Endothelial cell (in vitro differentiated cells): ENCODE measurements around the gene CLDN20. TPM values are rescaled to one million over a fixed set of nuclear protein-coding genes. Genes with fewer than 3 reads are reported as not detected.

Experiments
- DNase-seq: peaks from one replicate; pipeline ENCODE4 v3.0.0; 2021; ENCODE audit warnings: low spot score
- H3K27ac Mint-ChIP-seq: one replicate; pipeline ENCODE4 v1.8.0; 2021; ENCODE audit warnings: mixed read lengths, inconsistent platforms; ENCODE audit not compliant: unreplicated experiment
- H3K27me3 Mint-ChIP-seq: one replicate; pipeline ENCODE4 v1.8.0; 2021; ENCODE audit warnings: mild to moderate bottlenecking, moderate library complexity, mixed read lengths, inconsistent platforms; ENCODE audit not compliant: unreplicated experiment
- H3K36me3 Mint-ChIP-seq: one replicate; pipeline ENCODE4 v1.8.0; 2021; ENCODE audit warnings: mild to moderate bottlenecking, low read depth, mixed read lengths, inconsistent platforms; ENCODE audit not compliant: unreplicated experiment
- H3K4me1 Mint-ChIP-seq: one replicate; pipeline ENCODE4 v1.8.0; 2021; ENCODE audit warnings: mild to moderate bottlenecking, mixed read lengths, inconsistent platforms; ENCODE audit not compliant: unreplicated experiment
- H3K4me3 Mint-ChIP-seq: one replicate; pipeline ENCODE4 v1.8.0; 2021; ENCODE audit warnings: mild to moderate bottlenecking, mixed read lengths, inconsistent platforms; ENCODE audit not compliant: unreplicated experiment
- H3K9me3 Mint-ChIP-seq: one replicate; pipeline ENCODE4 v1.8.0; 2021; ENCODE audit warnings: mixed read lengths, inconsistent platforms; ENCODE audit not compliant: unreplicated experiment
- CTCF ChIP-seq: fragments of 200-600 bp; sonication (generic); IDR thresholded peaks from one replicate; pipeline ENCODE4 v1.5.0; 2021; ENCODE audit warnings: antibody characterized with exemption; ENCODE audit not compliant: unreplicated experiment
- total RNA-seq: library from RNA; stranded (reverse); fragmentation: NEBNext Ultra II Directional; extraction: Animal tissue kit (Norgen Biotek cat#: 25700); gene quantifications from one replicate; pipeline ENCODE4 v1.2.1, GENCODE V29; 2021; ENCODE audit not compliant: unreplicated experiment

Gene CLDN20
- total RNA-seq, 1 donor from 2014 or later: 0.23 TPM

GRCh38 chr6:155314773-155315515, 51.1 kb downstream of the CLDN20 start:
- Mint-ChIP-seq H3K27me3 (no peaks in the 10 kb centered on the region), H3K4me1 (no peaks in the 10 kb centered on the region), H3K36me3 (peaks cover 4% of the 10 kb centered on the region), H3K9me3 (no peaks in the 10 kb centered on the region), H3K4me3 (peak overlapping the region; percentile 99), H3K27ac (peak overlapping the region; percentile 66)
- TF ChIP-seq CTCF: no peak
- no peak for DNase-seq

- no peak for DNase-seq
- Mint-ChIP-seq H3K36me3 (peaks cover 1% of the 10 kb centered on the region), H3K9me3 (no peaks in the 10 kb centered on the region), H3K4me3 (no peak overlapping the region), H3K27ac (no peak overlapping the region), H3K27me3 (no peaks in the 10 kb centered on the region), H3K4me1 (no peaks in the 10 kb centered on the region)
- TF ChIP-seq CTCF: no peak
These were observed 51.7 kb downstream of the CLDN20 start for GRCh38 chr6:155315516-155315871.

GRCh38 chr6:155316419-155316818, 52.6 kb downstream of the CLDN20 start:
- Mint-ChIP-seq H3K36me3 (no peaks in the 10 kb centered on the region), H3K27me3 (no peaks in the 10 kb centered on the region), H3K4me1 (no peaks in the 10 kb centered on the region), H3K9me3 (no peaks in the 10 kb centered on the region), H3K4me3 (no peak overlapping the region), H3K27ac (no peak overlapping the region)
- no peak for TF ChIP-seq CTCF
- no peak for DNase-seq

GRCh38 chr6:155317186-155317585, 53.4 kb downstream of the CLDN20 start:
- Mint-ChIP-seq H3K9me3 (no peaks in the 10 kb centered on the region), H3K36me3 (no peaks in the 10 kb centered on the region), H3K27ac (no peak overlapping the region), H3K27me3 (no peaks in the 10 kb centered on the region), H3K4me1 (no peaks in the 10 kb centered on the region), H3K4me3 (no peak overlapping the region)
- TF ChIP-seq CTCF: peak; percentile 28
- no peak for DNase-seq

- no peak for DNase-seq
- Mint-ChIP-seq H3K4me1 (no peaks in the 10 kb centered on the region), H3K36me3 (no peaks in the 10 kb centered on the region), H3K27ac (no peak overlapping the region), H3K27me3 (no peaks in the 10 kb centered on the region), H3K4me3 (no peak overlapping the region), H3K9me3 (no peaks in the 10 kb centered on the region)
- no peak for TF ChIP-seq CTCF
These were observed 56.1 kb downstream of the CLDN20 start for GRCh38 chr6:155319902-155320301.
